Activated naive CD4-positive, alpha-beta T cell treated with anti-CD3 and anti-CD28 coated beads, Interleukin-2, amount 50 U/mL, for 24 hours (primary cell): Measurements from ENCODE around the gene BCL2.
"Not testable (repeated sequence)": the region's sequence is repeated elsewhere in the genome, so short reads cannot be mapped to it uniquely, and the experiment has no call there.

Source experiments
- H3K27ac Mint-ChIP-seq: one replicate; pipeline ENCODE4 v1.8.0; 2021; ENCODE audit warnings: mild to moderate bottlenecking, mixed read lengths
- H3K27me3 Mint-ChIP-seq: one replicate; pipeline ENCODE4 v1.8.0; 2021; ENCODE audit warnings: mixed read lengths
- H3K36me3 Mint-ChIP-seq: one replicate; pipeline ENCODE4 v1.8.0; 2021; ENCODE audit warnings: mixed read lengths
- H3K4me1 Mint-ChIP-seq: one replicate; pipeline ENCODE4 v1.8.0; 2021; ENCODE audit warnings: mixed read lengths
- H3K4me3 Mint-ChIP-seq: one replicate; pipeline ENCODE4 v1.8.0; 2021; ENCODE audit warnings: mild to moderate bottlenecking, mixed read lengths
- H3K9me3 Mint-ChIP-seq: one replicate; pipeline ENCODE4 v1.8.0; 2021; ENCODE audit warnings: mixed read lengths

The BCL2 gene

GRCh38 chr18:63202828-63203227, 116.7 kb downstream of the BCL2 start:
- Mint-ChIP-seq H3K4me1 (peaks cover 59% of the 10 kb centered on the region), H3K27me3 (no peaks in the 10 kb centered on the region), H3K36me3 (peaks cover 15% of the 10 kb centered on the region), H3K9me3 (no peaks in the 10 kb centered on the region), H3K4me3 (no peak overlapping the region), H3K27ac (peak overlapping the region; percentile 56)

GRCh38 chr18:63201456-63201855, 118.1 kb downstream of the BCL2 start:
- H3K27ac Mint-ChIP-seq, H3K4me3 Mint-ChIP-seq, H3K27me3 Mint-ChIP-seq, H3K9me3 Mint-ChIP-seq: not testable (repeated sequence)
- Mint-ChIP-seq H3K4me1 (peaks cover 46% of the 10 kb centered on the region), H3K36me3 (peaks cover 11% of the 10 kb centered on the region)

- no peaks in the 10 kb centered on the region for H3K9me3 Mint-ChIP-seq
- no peak overlapping the region for H3K4me3 Mint-ChIP-seq
- peaks cover 44% of the 10 kb centered on the region for H3K4me1 Mint-ChIP-seq
- no peak overlapping the region for H3K27ac Mint-ChIP-seq
- H3K36me3 Mint-ChIP-seq, result peaks cover 3% of the 10 kb centered on the region
- H3K27me3 Mint-ChIP-seq, result no peaks in the 10 kb centered on the region
Measured at GRCh38 chr18:63199743-63200241, 119.8 kb downstream of the BCL2 start.

- no peaks in the 10 kb centered on the region for H3K36me3 Mint-ChIP-seq
- no peak overlapping the region for H3K27ac Mint-ChIP-seq
- no peaks in the 10 kb centered on the region for H3K27me3 Mint-ChIP-seq
- no peak overlapping the region for H3K4me3 Mint-ChIP-seq
- peaks cover 38% of the 10 kb centered on the region for H3K4me1 Mint-ChIP-seq
- no peaks in the 10 kb centered on the region for H3K9me3 Mint-ChIP-seq
Measured at GRCh38 chr18:63198868-63199742, 120.5 kb downstream of the BCL2 start.

- H3K4me3 Mint-ChIP-seq, result no peak overlapping the region
Measured at GRCh38 chr18:63198098-63198760, 121.3 kb downstream of the BCL2 start.

GRCh38 chr18:63197246-63197869, 122.2 kb downstream of the BCL2 start:
- Mint-ChIP-seq H3K36me3 (peaks cover 3% of the 10 kb centered on the region), H3K27me3 (no peaks in the 10 kb centered on the region), H3K27ac (no peak overlapping the region), H3K4me3 (no peak overlapping the region), H3K4me1 (peaks cover 38% of the 10 kb centered on the region), H3K9me3 (no peaks in the 10 kb centered on the region)

More at GRCh38 chr18:63198098-63198760, 121.3 kb downstream of the BCL2 start:
- Mint-ChIP-seq H3K9me3 (no peaks in the 10 kb centered on the region), H3K4me1 (peaks cover 38% of the 10 kb centered on the region), H3K36me3 (no peaks in the 10 kb centered on the region), H3K27ac (no peak overlapping the region), H3K27me3 (no peaks in the 10 kb centered on the region)

- H3K4me1 Mint-ChIP-seq, result peaks cover 45% of the 10 kb centered on the region
- H3K27me3 Mint-ChIP-seq, result no peaks in the 10 kb centered on the region
- H3K27ac Mint-ChIP-seq, result peak overlapping the region; percentile 82
- H3K36me3 Mint-ChIP-seq, result peaks cover 6% of the 10 kb centered on the region
- H3K9me3 Mint-ChIP-seq, result no peaks in the 10 kb centered on the region
- no peak overlapping the region for H3K4me3 Mint-ChIP-seq
Measured at GRCh38 chr18:63195326-63196159, 124.0 kb downstream of the BCL2 start.

- Mint-ChIP-seq H3K27ac (peak overlapping the region; percentile 20), H3K4me3 (no peak overlapping the region), H3K9me3 (no peaks in the 10 kb centered on the region)
Measured at GRCh38 chr18:63192885-63193349, 126.7 kb downstream of the BCL2 start.

GRCh38 chr18:63192126-63192884, 127.3 kb downstream of the BCL2 start:
- Mint-ChIP-seq H3K27me3 (no peaks in the 10 kb centered on the region), H3K27ac (peak overlapping the region; percentile 78), H3K36me3 (peaks cover 10% of the 10 kb centered on the region), H3K4me3 (peak overlapping the region; percentile 19), H3K9me3 (no peaks in the 10 kb centered on the region), H3K4me1 (peaks cover 75% of the 10 kb centered on the region)

More at GRCh38 chr18:63192885-63193349, 126.7 kb downstream of the BCL2 start:
- Mint-ChIP-seq H3K36me3 (peaks cover 10% of the 10 kb centered on the region), H3K4me1 (peaks cover 69% of the 10 kb centered on the region), H3K27me3 (no peaks in the 10 kb centered on the region)

- no peak overlapping the region for H3K4me3 Mint-ChIP-seq
- H3K36me3 Mint-ChIP-seq, result peaks cover 10% of the 10 kb centered on the region
- no peak overlapping the region for H3K27ac Mint-ChIP-seq
- no peaks in the 10 kb centered on the region for H3K9me3 Mint-ChIP-seq
- no peaks in the 10 kb centered on the region for H3K27me3 Mint-ChIP-seq
- peaks cover 84% of the 10 kb centered on the region for H3K4me1 Mint-ChIP-seq
Measured at GRCh38 chr18:63191413-63191812, 128.2 kb downstream of the BCL2 start.

- peaks cover 10% of the 10 kb centered on the region for H3K36me3 Mint-ChIP-seq
- H3K9me3 Mint-ChIP-seq, H3K4me3 Mint-ChIP-seq, H3K27me3 Mint-ChIP-seq: not testable (repeated sequence)
- H3K27ac Mint-ChIP-seq, result peak overlapping the region; percentile 85
- H3K4me1 Mint-ChIP-seq, result peaks cover 86% of the 10 kb centered on the region
Measured at GRCh38 chr18:63190838-63191237, 128.7 kb downstream of the BCL2 start.

- peaks cover 86% of the 10 kb centered on the region for H3K4me1 Mint-ChIP-seq
- H3K27ac Mint-ChIP-seq, result peak overlapping the region; percentile 88
- no peak overlapping the region for H3K4me3 Mint-ChIP-seq
- peaks cover 10% of the 10 kb centered on the region for H3K36me3 Mint-ChIP-seq
- H3K27me3 Mint-ChIP-seq, result no peaks in the 10 kb centered on the region
- H3K9me3 Mint-ChIP-seq, result no peaks in the 10 kb centered on the region
Measured at GRCh38 chr18:63189817-63190216, 129.8 kb downstream of the BCL2 start.

GRCh38 chr18:63189041-63189440, 130.5 kb downstream of the BCL2 start:
- peaks cover 91% of the 10 kb centered on the region for H3K4me1 Mint-ChIP-seq
- H3K9me3 Mint-ChIP-seq, result no peaks in the 10 kb centered on the region
- peak overlapping the region; percentile 15 for H3K4me3 Mint-ChIP-seq
- peak overlapping the region; percentile 77 for H3K27ac Mint-ChIP-seq
- H3K27me3 Mint-ChIP-seq, result no peaks in the 10 kb centered on the region
- H3K36me3 Mint-ChIP-seq, result peaks cover 10% of the 10 kb centered on the region

GRCh38 chr18:63187791-63188460, 131.6 kb downstream of the BCL2 start:
- no peaks in the 10 kb centered on the region for H3K9me3 Mint-ChIP-seq
- H3K4me3 Mint-ChIP-seq, result no peak overlapping the region
- peaks cover 91% of the 10 kb centered on the region for H3K4me1 Mint-ChIP-seq
- peak overlapping the region; percentile 69 for H3K27ac Mint-ChIP-seq
- H3K27me3 Mint-ChIP-seq, result no peaks in the 10 kb centered on the region
- peaks cover 13% of the 10 kb centered on the region for H3K36me3 Mint-ChIP-seq
